Germinal center (tissue), 1 donor: ENCODE data around the gene UBE2E2.

ENCODE experiments used
- DNase-seq: peaks from one replicate; pipeline ENCODE4 v3.0.0; 2012; ENCODE audit warnings: mixed read lengths, low spot score

UBE2E2 gene

DNA sequence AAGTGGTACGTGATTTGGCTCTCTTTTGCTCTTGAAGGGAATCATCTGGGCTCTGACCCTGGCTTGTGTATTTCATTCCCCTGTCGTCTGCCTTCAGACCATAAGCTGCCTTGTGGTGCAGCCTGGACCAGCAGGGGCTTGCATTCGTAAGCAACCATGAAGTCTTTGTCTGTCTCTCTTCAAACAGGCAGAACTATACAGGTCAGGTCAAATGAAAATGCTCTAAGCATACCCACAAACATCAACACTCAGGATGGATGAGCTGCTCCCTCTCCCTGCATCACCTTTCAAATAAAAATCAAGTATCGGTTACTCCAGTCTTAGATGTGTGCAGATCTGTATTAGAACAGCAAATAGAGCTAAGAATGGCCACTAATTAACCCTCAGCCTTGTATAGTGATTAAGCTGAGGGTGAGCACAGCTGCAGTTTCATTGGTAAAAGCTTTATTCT lies 334.0 kb downstream of the UBE2E2 start:
- no peak for DNase-seq

GRCh38 chr3:23539185-23539584 lies 336.1 kb downstream of the UBE2E2 start:
- DNase-seq, result no peak

GRCh38 chr3:23540600-23540999 lies 337.5 kb downstream of the UBE2E2 start:
- DNase-seq, result no peak

GRCh38 chr3:23542079-23542478 lies 339.0 kb downstream of the UBE2E2 start:
- DNase-seq, result no peak

GRCh38 chr3:23546181-23546580 lies 343.1 kb downstream of the UBE2E2 start:
- no peak for DNase-seq

GRCh38 chr3:23547905-23548650 lies 345.0 kb downstream of the UBE2E2 start:
- DNase-seq, result no peak

DNA sequence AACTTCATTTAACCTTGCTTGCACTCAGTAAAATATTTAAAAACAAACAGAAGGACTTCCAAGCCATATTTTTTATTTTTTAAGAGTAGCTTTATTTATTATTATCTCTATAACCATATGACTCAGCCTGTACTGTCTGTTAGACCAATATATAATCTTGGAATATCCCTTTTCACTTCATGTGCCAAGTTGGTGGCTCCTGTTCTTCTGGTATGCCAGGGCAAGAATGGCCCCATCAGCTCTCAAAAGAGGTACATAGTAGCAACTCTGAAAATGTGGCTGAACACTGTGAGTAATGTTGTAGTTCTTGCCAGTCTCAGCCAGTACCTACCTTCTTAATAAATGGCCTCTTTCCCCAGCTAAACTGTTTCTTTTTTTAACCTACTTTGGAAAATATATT lies 345.6 kb downstream of the UBE2E2 start:
- DNase-seq, result no peak

GRCh38 chr3:23549148-23549910 lies 346.2 kb downstream of the UBE2E2 start:
- DNase-seq, result no peak

- no peak for DNase-seq
These were observed 347.3 kb downstream of the UBE2E2 start for GRCh38 chr3:23550402-23550801.

- no peak for DNase-seq
These were observed 349.4 kb downstream of the UBE2E2 start for GRCh38 chr3:23552506-23552905.

DNA sequence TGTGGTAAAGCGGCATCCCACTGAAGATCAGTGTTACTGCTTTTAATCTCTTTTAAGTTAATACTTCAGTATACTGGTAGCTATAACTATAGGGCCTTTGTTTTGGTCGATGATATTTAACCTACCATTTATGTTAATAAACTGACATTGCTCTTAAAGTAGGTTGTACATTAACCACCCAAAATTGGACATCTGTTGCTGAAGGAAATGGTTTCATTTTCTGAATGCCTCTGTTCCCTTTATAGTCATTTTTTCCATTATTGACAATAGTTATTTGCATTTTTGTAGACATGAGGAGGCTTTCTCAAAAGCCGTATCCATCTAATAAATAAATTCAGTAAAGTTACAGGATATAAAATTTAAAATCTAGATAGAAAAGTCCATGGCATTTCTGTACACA lies 350.2 kb downstream of the UBE2E2 start:
- DNase-seq, result peak; percentile 4

- DNase-seq, result no peak
These were observed 362.1 kb downstream of the UBE2E2 start for GRCh38 chr3:23565041-23565775.

DNA sequence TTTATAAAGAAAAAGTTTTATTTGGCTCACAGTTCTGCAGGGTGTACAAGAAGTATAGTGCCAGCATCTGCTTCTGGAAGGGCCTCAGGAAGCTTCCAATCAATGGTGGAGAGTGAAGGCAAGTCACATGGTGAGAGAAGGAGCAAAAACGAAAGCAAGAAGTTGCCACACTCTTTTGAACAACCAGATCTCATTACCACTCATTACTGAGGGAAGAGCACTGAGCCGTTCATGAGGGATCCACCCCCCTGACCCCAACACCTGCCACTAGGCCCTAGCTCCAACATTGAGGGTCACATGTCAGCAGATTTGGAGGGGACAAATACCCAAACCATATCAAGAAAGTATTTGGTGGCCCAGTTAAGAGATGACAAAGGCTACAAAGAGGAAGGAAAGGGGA lies 363.4 kb downstream of the UBE2E2 start:
- DNase-seq, result no peak

DNA sequence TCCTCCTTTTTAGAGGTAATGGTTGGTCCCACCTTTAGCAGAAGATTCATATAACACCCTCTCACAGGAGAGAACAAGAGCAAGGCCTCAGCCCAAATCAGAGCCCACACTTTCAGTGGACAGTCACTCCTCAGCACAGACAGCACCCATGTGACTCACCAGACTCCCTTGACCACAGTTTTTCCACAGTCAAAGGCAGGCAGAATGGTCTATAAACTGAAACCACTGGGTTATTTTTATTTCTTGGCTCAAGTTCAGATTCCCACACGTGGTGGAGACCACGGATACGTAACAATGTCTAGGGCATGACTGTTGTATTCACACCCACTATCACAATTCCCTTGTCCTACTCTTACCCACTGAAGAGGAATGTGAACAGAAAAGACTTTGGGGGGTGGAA lies 364.8 kb downstream of the UBE2E2 start:
- DNase-seq, result no peak

GRCh38 chr3:23573827-23574226 lies 370.7 kb downstream of the UBE2E2 start:
- no peak for DNase-seq

- DNase-seq, result no peak
These were observed 371.7 kb downstream of the UBE2E2 start for GRCh38 chr3:23574822-23575315.

DNA sequence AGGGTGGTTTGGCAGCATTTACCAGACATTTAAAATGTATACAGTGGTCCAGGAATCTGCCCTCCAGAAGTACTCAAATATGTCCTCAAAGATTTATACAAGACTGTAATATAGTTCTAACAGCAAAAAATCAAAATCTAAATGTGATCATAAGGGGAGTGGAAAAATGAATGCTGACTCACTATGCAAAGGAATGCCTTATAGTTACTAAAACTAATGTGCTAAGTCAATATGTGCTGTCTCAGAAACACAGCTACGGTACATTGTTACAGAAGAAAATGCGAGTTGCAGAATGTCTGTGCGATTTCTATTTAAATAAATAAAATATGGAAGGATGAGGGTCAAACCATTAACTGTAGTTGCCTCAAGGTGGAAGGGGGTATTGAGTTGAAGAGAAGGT lies 372.6 kb downstream of the UBE2E2 start:
- no peak for DNase-seq

GRCh38 chr3:23576379-23576959 lies 373.3 kb downstream of the UBE2E2 start:
- no peak for DNase-seq

GRCh38 chr3:23580096-23580713 lies 377.1 kb downstream of the UBE2E2 start:
- no peak for DNase-seq

GRCh38 chr3:23583980-23584740 lies 381.0 kb downstream of the UBE2E2 start:
- DNase-seq, result no peak

DNA sequence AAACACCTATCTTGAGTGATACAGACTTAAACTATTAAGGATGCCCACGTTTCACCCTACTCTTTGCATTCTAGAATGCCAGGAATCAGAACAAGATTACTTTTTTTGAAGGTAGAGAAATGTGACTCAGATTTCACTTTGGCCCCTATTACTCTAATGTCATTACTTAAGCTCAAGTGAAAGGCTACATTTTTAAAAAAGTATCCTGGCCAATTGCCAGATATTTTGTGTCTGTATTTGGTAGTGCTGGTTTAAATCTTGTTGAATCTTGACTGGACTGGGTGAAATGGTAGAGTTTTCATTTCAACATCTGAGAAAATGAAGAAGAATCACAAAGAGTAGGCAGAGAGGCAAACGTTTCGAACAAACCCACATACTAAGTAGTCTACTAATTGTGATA lies 384.4 kb downstream of the UBE2E2 start:
- DNase-seq, result no peak
